HG02571 (cell line): ENCODE results near the gene CRB1.

Source experiments
- ATAC-seq: cut with Tn5 transposase; IDR thresholded peaks from one replicate; pipeline ENCODE4 v1.9.1; 2021; ENCODE audit warnings: mild to moderate bottlenecking, moderate library complexity; ENCODE audit not compliant: unreplicated experiment

Gene CRB1

DNA sequence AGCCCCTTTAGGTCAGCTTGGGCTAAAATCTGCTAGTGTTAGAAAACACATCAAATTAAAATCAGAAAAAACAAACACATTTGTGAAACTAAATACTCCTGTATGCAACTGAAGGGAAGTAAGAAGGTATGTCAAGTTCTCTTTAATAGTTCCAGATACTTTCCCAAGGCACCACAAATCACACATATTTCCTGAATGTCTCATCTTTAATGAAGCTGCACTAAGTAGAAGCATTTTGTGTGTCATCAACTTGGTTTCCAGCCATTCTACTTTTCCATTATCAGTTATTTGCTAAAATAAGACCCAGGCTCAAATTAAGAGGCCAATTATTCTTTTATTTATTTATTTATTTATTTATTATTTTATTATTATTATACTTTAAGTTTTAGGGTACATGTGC is 34.7 kb downstream of the CRB1 start:
- ATAC-seq, result no peak

DNA sequence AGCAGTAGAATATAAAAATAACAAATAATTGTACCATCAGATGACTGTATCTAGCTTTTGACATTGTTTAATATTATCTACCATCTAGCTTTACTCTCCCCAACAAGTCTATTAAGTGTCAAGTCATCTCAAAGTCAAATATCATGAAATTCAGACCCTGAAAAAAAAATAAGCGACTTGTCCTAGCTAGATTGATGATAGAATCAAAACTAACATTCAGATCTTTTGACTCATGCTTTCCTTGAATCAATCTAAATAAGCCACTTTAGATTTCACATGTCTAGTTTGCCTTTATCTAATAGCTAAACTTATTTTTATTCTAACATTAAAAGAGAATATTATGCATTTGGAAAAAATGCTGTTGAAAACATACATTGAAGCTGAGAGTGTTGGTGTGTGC is 35.4 kb downstream of the CRB1 start:
- no peak for ATAC-seq

DNA sequence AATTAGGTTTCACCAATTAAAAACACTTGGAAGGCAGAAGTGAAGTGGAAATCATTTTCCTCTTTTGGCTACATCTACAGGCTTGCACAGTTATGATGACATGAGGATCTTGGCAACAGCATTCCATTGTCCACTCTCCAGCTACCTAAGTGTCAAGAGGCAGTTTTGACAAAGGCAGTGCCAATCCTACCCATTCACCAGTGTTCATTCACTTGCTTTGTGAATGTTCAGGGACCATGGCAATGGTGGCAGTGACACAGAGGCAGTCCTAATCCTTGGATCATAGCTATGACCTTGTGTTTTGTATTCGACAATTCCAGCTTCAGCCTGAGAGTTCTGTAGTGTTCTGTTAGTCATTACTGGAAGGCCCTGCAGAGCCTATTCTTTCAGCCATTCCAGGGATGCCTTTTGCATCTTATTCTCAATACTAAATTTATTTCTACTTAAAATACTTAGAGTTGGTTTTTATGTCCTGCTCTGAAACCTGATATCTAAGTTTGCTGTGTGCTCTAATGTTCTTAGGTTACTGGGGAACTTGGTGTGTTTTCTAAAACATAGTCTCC is 36.7 kb downstream of the CRB1 start:
- ATAC-seq, result no peak

DNA sequence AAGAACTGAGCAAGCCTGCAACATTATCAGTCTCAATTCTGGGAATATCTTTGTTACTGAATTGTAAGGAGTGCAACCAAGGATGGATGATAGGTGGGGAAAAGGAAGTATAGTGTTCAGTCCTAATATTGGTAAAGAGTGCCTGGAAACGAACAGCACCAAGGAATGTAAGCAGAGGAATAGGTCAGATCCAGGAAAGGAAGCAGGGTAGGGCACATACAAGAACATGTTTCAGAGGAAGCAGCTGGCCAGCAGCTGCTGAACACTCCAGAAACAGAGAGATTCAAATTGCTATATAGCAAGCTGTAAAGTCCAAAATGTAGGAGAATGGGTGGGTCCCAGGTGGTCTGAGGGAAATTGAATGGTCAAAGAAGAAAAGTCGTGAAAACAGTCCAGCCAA is 37.9 kb downstream of the CRB1 start:
- ATAC-seq, result no peak

DNA sequence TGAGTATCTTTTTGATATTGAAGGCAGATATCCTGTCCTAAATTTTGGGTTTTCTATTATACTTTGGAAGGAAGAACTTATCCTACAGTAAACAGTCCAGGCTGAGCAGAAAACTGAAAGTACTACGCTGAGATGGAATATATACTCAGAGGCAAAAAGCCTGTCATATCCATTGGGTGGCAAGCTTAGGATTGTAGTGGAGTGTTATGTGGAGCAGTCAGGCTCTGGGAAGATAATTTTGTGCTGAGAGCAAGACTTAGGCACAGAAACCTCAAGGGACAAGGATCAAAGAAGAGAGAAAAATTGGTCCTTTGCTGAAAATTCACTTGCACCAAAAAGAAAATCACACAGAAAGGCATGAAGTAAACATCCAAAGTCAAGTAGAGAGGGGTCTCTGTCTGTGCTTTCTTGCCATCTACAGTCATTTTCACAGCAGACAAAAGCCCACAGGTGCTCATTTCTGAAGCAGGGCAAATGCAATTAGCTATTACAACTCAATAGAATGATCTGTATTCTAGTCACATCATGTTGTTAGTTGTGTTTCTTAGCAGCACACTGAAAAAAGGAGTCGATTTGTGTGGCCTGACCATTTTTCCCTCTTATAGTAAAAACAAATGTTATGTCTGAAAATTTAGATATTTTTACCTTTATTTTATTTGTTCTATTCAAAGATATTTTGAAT is 38.5 kb downstream of the CRB1 start:
- no peak for ATAC-seq

DNA sequence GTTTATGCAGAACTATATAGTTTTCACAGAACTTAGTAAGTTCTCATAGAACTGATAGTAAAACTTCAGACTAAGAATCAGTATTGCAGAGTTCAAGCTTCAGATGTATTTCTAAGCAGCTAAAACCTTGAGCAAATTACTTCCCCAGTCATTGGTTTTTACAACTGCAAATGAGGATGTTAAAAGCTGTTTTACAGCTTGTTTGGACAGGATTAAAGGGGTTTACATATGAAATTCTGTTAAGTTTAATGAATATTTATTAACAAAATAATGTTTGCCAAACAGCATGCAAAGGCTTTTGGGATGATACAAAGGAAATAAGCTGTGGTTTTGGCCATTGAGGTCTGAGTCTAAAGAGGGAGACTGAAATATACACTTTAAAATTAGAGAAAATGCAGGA is 39.1 kb downstream of the CRB1 start:
- no peak for ATAC-seq

DNA sequence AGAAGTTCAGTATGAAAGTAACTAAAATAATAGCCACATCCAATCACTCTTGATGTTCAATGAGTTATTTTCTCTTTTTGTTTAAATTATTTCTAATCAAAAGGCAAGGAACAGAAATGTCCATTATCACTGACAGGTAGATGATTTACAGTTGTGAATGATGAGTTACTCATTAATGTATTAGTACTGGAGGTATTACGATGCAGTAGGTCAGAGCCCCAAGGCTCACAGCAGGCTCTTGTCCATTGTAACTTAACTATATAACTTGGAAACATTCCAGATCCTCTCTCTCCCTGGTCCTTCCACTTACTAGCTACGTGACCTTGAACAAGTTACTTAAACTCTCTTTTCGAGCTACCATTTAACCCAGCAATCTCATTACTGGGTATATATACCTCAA is 39.5 kb downstream of the CRB1 start:
- no peak for ATAC-seq

DNA sequence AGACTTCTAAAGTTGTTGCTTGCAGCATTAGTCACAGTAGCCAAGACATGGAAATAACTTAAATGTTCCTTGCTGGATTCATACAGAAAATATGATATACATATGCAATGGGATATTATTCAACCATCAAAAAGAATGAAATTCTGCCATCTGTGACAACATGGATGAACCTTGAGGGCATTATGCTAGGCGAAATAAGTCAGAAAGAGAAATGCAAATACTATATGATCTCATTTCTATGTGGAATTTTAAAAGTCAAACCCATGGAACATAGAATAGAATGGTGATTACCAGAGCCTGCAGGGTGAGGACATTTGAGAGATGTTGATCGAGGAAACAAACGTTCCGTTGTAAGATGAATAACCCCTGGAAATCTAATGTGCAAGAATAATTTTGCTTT is 43.0 kb downstream of the CRB1 start:
- no peak for ATAC-seq

DNA sequence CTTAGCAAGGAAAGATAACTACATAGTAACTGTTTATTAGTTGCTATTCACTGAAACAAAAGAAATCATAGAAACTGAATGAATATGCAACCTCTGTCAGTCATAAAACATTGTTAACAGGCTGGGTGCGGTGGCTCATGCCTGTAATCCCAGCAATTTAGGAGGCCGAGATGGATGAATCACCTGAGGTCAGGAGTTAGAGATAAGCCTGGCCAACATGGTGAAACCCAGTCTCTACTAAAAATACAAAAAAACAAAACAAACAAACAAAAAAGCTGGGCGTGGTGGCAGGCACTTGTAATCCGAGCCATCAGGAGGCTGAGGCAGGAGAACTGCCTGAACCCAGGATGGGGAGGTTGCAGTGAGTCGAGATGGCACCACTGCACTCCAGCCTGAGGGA is 44.1 kb downstream of the CRB1 start:
- ATAC-seq, result no peak

DNA sequence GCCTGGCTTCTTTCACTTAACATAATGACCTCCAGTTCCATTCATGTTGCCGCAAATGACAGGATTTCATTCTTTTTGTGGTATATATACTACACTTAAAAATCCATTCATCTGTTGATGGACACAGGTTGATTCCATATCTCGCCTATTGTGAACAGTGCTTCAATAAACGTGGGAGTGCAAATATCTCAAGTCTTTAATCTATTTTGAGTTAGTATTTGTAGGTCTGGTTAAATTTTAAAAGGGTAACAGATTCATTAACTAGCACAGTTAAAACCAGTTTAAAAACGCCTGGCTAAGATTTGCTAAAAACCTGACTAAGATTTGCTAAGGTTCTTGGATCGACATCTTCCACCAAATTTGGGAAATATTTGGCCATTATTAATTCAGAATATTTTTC is 45.7 kb downstream of the CRB1 start:
- ATAC-seq, result no peak

DNA sequence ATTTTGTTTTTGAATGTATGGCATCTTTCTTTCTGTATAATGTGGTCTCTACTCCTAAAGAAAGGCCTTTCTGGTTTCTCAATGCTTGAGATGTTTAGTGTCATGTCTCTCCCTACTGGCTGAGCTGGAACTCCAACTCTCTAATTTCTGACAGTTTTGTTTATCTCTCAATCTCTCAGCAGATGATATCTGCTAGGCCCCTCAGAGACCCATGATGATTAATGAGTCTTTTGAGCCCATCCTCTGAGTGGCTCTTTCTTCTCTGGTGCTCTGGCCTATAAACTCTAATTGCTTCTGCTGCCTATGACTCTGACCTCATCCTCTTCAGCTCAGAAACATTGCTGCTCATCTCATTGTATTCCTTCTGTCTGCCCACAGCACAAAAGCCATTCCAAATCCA is 46.6 kb downstream of the CRB1 start:
- no peak for ATAC-seq

DNA sequence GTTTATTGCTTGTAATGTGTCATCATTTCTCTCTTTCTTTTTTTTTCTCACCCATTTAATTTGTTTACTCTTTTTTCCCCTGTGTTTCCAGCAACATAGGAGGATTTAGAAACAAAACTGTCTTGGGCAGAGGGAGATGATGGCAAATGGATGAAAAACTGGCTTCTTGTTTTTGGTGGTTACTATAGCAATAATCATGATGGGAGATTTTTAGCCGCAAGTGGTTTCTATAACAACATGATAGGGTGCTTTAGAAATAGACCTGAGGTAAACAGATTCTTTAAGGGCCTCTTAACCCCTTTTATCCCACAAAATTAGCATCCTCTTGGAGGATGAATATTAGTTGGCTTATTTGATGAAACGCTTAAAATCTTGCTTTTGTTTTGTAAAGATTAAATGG is 51.6 kb downstream of the CRB1 start:
- ATAC-seq, result no peak

DNA sequence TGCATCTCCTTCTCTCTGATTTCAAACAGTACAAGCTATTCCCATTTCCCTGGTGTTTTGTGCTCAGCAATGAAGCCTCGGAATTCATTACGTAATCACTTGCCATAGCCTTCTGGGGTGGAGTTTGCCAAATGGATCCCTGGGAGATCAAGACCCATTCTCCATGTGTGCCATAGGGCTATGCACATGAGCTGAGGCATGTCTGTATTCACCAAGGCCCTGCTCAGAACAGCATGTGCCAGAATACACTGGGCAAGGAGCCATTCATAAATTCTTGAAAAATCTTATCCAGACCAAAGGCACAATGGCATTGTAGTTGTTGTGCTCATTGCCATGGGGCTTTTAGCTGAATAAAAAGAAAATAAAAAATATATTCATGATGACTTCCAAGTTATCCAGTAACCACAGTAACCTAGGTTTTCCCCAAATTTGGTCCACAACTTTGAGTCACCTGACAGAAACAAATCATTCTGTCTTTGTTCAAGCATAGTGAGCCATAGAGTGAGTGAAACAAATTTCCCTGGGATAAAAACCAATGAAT is 53.0 kb downstream of the CRB1 start:
- ATAC-seq, result no peak

DNA sequence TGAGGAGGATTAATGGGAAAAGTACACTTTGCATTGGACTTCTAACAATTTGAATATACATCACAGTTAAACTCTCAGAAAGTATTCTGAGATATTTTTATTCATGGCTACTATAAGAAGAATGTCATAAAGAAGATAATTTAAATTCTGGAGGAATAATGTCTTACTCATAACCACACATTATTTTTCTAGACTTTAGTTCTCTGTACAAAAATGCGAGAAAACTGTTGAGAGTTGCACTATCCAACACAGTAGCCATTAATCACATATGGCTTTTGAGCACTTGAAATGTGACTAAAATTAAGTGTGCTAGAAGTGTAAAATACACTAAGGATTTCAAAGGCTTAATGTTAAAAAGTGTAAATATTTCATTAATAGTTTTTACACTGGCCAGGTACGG is 53.8 kb downstream of the CRB1 start:
- ATAC-seq, result no peak

DNA sequence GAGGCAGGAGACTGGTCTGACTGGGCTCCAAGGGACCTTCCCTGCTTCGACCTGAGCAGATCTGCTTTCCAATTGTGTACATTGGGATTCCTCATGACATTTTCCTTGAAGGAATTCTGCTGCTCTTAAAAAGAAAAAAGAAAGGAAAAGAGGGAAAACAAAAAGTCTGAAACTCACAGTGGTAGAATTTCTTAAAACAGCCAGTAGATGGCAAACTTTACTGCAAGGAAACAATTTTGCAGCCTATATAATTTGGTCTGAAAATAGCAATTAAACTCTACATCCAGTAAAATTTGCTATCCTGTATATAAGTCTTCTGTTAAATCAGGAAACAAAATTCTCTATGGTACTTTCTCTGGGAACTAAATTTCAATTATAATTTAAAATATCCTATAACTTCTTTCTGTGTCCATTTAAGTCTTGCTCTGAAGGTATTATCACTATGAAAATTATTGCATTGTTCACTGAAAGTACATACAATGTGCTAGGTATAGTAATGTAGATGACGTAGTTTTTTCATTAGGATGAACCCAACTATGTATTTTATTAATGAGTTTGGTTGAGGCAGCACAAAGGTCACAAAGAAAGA is 59.8 kb downstream of the CRB1 start:
- no peak for ATAC-seq

DNA sequence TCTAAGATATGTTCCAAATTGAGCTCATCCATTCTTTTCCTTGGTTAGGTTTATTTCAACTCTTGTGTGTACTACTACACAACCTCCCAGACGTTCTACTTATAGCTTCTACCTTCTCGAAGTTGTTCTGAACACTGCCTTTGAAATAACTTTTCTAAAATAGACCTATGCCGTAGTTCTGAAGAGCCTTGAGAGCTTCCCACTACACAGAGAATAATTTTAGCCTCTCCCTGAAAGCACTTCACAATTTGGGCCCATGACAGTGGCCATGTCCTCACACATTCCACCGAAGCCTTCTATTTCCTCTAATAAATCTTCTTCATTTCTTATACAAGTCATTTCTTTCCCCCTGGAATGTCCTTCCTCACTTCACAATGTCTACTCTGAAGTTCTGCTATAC is 62.2 kb downstream of the CRB1 start:
- ATAC-seq, result no peak

DNA sequence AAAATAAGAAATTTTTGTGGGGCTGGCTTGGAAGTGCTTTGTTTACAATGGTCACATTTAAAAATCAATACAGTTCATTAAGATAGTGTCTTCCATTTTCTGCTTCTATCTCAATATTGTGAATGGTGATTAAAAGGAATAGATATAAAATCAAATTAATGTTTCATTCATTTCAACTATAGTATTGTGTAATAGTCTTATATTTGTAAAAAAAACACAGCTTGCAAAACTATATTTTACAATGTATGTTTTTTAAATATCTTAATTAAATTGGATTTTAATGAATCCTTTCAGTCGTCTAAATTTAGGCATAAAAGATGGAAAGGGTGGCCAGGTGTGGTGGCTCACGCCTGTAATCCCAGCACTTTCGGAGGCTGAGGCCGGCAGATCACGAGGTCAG is 63.5 kb downstream of the CRB1 start:
- no peak for ATAC-seq

DNA sequence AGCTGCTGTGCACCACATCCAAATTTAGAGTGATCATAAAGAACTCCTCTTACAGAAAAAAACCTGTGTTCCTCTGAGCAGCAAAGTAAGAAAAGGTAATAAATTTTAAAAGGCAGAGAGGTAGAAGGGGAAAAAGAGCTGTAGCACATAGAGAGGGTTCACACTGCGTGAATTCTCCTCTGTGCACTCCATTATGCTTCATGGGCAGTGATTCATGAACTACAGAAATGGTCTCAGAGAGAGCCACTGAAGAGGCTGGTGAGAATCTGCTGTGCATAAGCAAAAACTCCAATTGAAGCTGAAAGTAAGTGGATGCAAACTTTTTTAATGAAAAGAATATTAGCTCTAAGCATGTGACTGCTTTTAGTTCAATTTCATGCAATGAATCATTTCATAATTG is 65.0 kb downstream of the CRB1 start:
- no peak for ATAC-seq

DNA sequence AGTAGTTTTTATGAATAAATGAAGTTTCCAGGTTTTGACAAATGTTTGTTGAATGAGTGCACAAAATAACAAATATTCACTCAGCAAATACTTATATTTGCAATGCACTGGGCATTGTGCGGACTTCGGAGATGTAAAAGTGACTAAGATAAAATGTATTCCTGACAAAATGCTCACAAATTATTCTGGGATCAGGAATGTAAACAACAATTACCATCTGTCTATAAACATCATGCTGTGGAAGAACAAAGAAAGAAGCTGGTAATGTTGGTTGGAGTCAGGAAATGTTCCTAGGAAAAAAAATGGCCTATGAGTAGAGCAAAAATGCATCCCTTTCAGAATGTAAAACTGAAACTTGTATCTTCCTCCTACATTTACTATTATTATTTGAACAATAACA is 68.5 kb downstream of the CRB1 start:
- ATAC-seq, result no peak

DNA sequence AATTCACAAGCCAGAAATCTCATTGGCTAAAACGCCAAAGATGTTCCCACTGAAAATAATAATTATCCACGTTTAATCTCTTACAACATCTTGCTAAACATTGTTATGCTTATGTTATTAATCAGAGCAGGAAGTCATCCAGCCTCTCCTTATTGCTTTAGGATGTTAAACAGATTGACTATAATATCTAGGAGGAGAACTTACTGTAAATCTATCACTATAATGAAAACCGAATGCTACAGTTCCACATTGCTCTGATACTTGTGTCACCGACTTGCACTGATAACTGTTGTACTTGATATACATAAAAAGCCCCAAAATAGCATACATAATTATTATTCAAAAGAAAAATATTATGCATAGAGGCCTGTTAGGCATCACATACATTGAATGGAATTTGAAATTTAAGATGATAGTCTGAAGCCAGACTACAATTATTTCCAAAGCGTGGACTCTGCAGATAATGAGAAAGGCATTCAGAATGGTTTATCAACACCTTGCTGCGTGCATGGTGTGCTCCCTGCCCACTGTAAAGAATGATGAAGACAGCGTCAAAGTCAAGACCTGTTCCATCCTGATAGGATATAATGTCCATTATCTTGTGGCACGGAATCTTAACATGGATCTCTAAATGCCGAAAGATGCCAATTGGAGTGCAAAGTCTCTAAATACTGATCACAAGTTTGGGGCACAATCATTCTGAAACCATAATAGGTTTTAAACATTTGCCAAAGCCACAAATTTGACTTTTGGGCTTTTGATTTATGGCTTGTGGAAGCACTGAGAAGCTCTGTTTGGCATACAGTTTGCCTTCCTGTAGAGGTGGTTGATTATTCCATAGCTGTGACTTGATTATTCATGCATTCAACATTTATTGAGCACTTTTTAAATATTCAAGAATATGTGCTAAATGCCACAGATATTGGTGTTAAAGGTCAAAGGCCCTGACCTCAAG is 71.3 kb downstream of the CRB1 start:
- ATAC-seq, result no peak

DNA sequence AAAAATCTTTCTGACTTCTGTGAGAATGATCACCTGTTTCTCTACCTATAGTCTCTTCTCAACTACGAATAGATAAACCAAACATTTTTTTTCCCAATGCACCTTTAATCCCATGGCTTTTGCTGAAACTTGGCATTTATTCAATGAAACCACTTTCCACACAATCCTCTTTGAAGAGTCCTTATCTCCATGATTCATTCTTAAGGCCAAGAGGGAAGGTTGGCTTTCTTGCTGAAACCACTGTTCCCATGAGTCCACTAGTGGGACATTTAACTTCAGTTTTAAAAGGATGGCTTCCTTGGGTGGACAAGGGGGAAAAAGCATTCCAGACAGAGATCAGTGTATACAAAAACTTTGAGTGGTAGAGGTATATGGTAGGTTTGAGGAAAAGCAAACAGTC is 73.6 kb downstream of the CRB1 start:
- ATAC-seq, result no peak
